SK-N-SH treated with all-trans-retinoic acid at 6 μM for 48 hours (cell line): ENCODE data around the gene PREP.

Experiments used
- ARNTL ChIP-seq: fragments of 450-650 bp; formaldehyde crosslinking; IDR thresholded peaks from 2 replicates; pipeline ENCODE4 v1.5.0; 2020; ENCODE audit warnings: low read depth, mild to moderate bottlenecking, moderate library complexity, borderline replicate concordance
- CREB5 ChIP-seq: fragments of 250-450 bp; sonication (Bioruptor Pico); IDR thresholded peaks from 2 replicates; pipeline ENCODE4 v1.5.1; 2020; ENCODE audit warnings: low read depth, mild to moderate bottlenecking, moderate library complexity
- CSDC2 ChIP-seq: fragments of 250-450 bp; sonication (Bioruptor Pico); IDR thresholded peaks from 2 replicates; pipeline ENCODE4 v1.5.0; 2020; ENCODE audit warnings: mild to moderate bottlenecking, moderate library complexity
- CSRNP3 ChIP-seq: fragments of 250-450 bp; sonication (Bioruptor Pico); IDR thresholded peaks from 2 replicates; pipeline ENCODE4 v1.5.1; 2021; ENCODE audit warnings: mild to moderate bottlenecking, moderate library complexity
- GLIS3 ChIP-seq: fragments of 250-450 bp; sonication (Bioruptor Pico); IDR thresholded peaks from 2 replicates; pipeline ENCODE4 v1.5.0; 2020; ENCODE audit warnings: mild to moderate bottlenecking, moderate library complexity
- ISL1 ChIP-seq: fragments of 250-450 bp; sonication (Bioruptor Pico); IDR thresholded peaks from 2 replicates; pipeline ENCODE4 v2.1.2; 2022; ENCODE audit warnings: mild to moderate bottlenecking, moderate library complexity
- PATZ1 ChIP-seq: fragments of 250-450 bp; sonication (Bioruptor Pico); IDR thresholded peaks from 2 replicates; pipeline ENCODE4 v1.8.0; 2020; ENCODE audit warnings: mild to moderate bottlenecking, moderate library complexity, borderline replicate concordance
- POU6F1 ChIP-seq: fragments of 250-450 bp; sonication (Bioruptor Pico); IDR thresholded peaks from 2 replicates; pipeline ENCODE4 v1.8.0; 2021; ENCODE audit warnings: low read depth, mild to moderate bottlenecking, moderate library complexity, borderline replicate concordance
- PPARA ChIP-seq: fragments of 250-450 bp; sonication (Bioruptor Pico); IDR thresholded peaks from 2 replicates; pipeline ENCODE4 v1.5.0; 2020; ENCODE audit warnings: mild to moderate bottlenecking, borderline replicate concordance
- RARB ChIP-seq: fragments of 250-450 bp; sonication (Bioruptor Pico); IDR thresholded peaks from 2 replicates; pipeline ENCODE4 v1.8.0; 2021; ENCODE audit warnings: mild to moderate bottlenecking, moderate library complexity
- TSHZ2 ChIP-seq: fragments of 250-450 bp; sonication (Bioruptor Pico); IDR thresholded peaks from 2 replicates; pipeline ENCODE4 v1.5.0; 2020; ENCODE audit warnings: mild to moderate bottlenecking, moderate library complexity
- ZFP3 ChIP-seq: fragments of 250-450 bp; sonication (Bioruptor Pico); IDR thresholded peaks from 2 replicates; pipeline ENCODE4 v1.5.0; 2020; ENCODE audit warnings: mild to moderate bottlenecking, moderate library complexity
- ZFP30 ChIP-seq: fragments of 450-650 bp; formaldehyde crosslinking; IDR thresholded peaks from 2 replicates; pipeline ENCODE4 v1.5.0; 2022; ENCODE audit warnings: mild to moderate bottlenecking, moderate library complexity
- ZNF70 ChIP-seq: fragments of 450-650 bp; formaldehyde crosslinking; IDR thresholded peaks from 2 replicates; pipeline ENCODE4 v1.5.0; 2020; ENCODE audit warnings: mild to moderate bottlenecking, moderate library complexity

- TF ChIP-seq PATZ1 (CRISPR knock-in tag) (no peak), ZFP3 (CRISPR knock-in tag) (no peak), POU6F1 (no peak), ZNF70 (CRISPR knock-in tag) (no peak), RARB (CRISPR knock-in tag) (no peak), PPARA (CRISPR knock-in tag) (no peak), CREB5 (CRISPR knock-in tag) (no peak), ZFP30 (CRISPR knock-in tag) (no peak), TSHZ2 (CRISPR knock-in tag) (no peak), GLIS3 (no peak), ISL1 (no peak), ARNTL (CRISPR knock-in tag) (no peak), CSRNP3 (CRISPR knock-in tag) (no peak), CSDC2 (CRISPR knock-in tag) (no peak)
Observed at GRCh38 chr6:105370351-105370750, 32.5 kb downstream of the PREP start.
